ENCODE measurements around the gene KCTD7. TPM values are rescaled to one million over a fixed set of nuclear protein-coding genes. Genes with fewer than 3 reads are reported as not detected.

Gene KCTD7
- total and polyA plus RNA-seq, 2 of the 4 experiments (the other 2 are of a cell fraction), result 6.1 to 12.8 TPM

DNA sequence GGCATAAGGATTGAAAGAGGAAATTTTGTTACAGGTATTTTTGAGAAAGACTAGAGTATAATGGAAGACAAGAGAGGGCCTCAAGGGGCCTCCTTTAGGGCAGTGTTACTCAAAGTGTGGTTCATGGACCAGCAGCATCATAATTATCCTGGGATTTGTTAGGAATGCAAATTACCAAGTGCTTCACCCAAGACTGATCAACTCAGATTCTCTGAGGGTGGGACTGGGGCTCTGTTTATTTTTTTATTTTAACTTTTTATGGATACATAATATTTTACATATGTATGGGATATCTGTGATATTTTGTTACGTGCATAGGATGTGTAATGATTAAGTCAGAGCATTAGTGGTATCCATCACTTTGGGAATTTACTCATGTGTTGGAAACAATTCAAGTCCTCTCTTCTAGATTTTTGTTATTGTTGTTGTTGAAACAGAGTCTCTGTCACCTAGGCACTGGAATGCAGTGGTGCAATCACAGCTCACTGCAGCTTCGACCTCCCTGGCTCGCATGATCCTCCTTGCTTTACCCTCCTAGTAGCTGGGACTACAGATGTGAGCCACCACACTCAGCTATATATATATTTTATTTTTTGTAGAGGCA is 2.2 kb upstream of the KCTD7 start:
- Histone ChIP-seq H2BK20ac (ENCODE audit: low read depth, low read length) (no peak overlapping the region), H2AK5ac (ENCODE audit: low read depth, low read length) (no peak overlapping the region), H3K56ac (ENCODE audit: extremely low read depth, insufficient read depth, low read length) (no peak overlapping the region), H3K23ac (ENCODE audit: low read depth, low read length) (no peak overlapping the region), H2AFZ (replicated peaks; ENCODE audit: low read length, poor library complexity) (no peak overlapping the region), H3K9ac (ENCODE audit: low read depth, low read length) (no peak overlapping the region), H3K79me1 (ENCODE audit: low read depth in 1 of 2, low read length in 2 of 2) (peaks cover 20 to 24% of the 10 kb centered on the region in 2 experiments), H2BK15ac (ENCODE audit: low read depth, low read length) (no peak overlapping the region), H3K9me1 (ENCODE audit: insufficient read depth, low read length) (peaks cover 18% of the 10 kb centered on the region), H3K4me1 (ENCODE audit: control insufficient read depth, insufficient read depth, low read length) (peaks cover 6% of the 10 kb centered on the region), H4K20me1 (ENCODE audit: insufficient read depth, low read length) (no peaks in the 10 kb centered on the region; the same call in 1 of the 2 replicates), H3K27me3 (ENCODE audit: control insufficient read depth, insufficient read depth, low read length) (no peaks in the 10 kb centered on the region), H3K4me2 (ENCODE audit: low read depth, low read length) (no peak overlapping the region), H2AK9ac (replicated peaks; ENCODE audit: low read depth, low read length, poor library complexity) (no peak overlapping the region), H4K91ac (ENCODE audit: insufficient read depth, low read depth, low read length) (no peak overlapping the region), H2BK5ac (ENCODE audit: low read depth, low read length, poor library complexity, severe bottlenecking) (peak overlapping the region; percentile 52), H3K27ac (ENCODE audit: insufficient read depth, low read length) (peak overlapping the region; percentile 88), H2BK120ac (ENCODE audit: low read depth, low read length) (no peak overlapping the region), H4K8ac (ENCODE audit: low read depth in 2 of 2, low read length in 2 of 2) (no peak overlapping the region), H3K14ac (replicated peaks; ENCODE audit: low read depth, low read length) (no peak overlapping the region), H3K9me3 (ENCODE audit: control insufficient read depth, insufficient read depth, low read length) (no peaks in the 10 kb centered on the region), H4K5ac (ENCODE audit: low read depth, low read length) (peak overlapping the region; percentile 19; the same call in 1 of the 2 replicates), H3K4ac (ENCODE audit: low read depth, low read length) (no peak overlapping the region; the same call in 1 of the 2 replicates), H3K36me3 (ENCODE audit: control insufficient read depth, insufficient read depth, low read length) (no peaks in the 10 kb centered on the region), H3K18ac (ENCODE audit: low read depth, low read length) (0 out of 2 replicates have a peak overlapping the region, but pooled peaks have one; percentile 5), H3K4me3 (ENCODE audit: insufficient read depth, low read depth, low read length) (no peak overlapping the region)
- no peak for ATAC-seq (ENCODE audit: low read depth)
- peak; percentile 80 for DNase-seq
- in situ Hi-C loops (cut with MboI; ENCODE audit: low sequenced_read_pairs), result no loop called here
- no TSS peak for BruUV-seq (replicated peaks)
- ChIA-PET CTCF (interaction anchor here (0.6 kb wide), 1 partner anchor 26 kb away, joined by 5 read pairs; no protein-coding TSS in a partner anchor), POLR2A (ENCODE audit: unreplicated experiment) (no interaction called here)
- peak; percentile 95 for TF ChIP-seq CEBPB (IDR thresholded peaks at IDR 0.05; ENCODE audit: low read depth, low read length)
- no peak for TF ChIP-seq MAZ (IDR thresholded peaks at IDR 0.05; ENCODE audit: borderline replicate concordance, low read depth, low read length)
- WGBS, 2 experiments (ENCODE audit: extremely low coverage in 2 of 2, insufficient read length in 1 of 2), result no CpG with 5 or more reads among the region's 3 CpGs
- intact Hi-C loops (cut with micrococcal nuclease), result loop anchor here (5.0 kb wide), 1 partner anchor 474 kb away; no protein-coding TSS in a partner anchor
- dilution Hi-C loops (cut with HindIII; ENCODE audit: low sequenced_read_pairs, unreplicated experiment), result no loop called here

Data from IMR-90 (cell line).